Brain microvascular endothelial cell (primary cell): ENCODE measurements around the gene CD2AP.

Source experiments
- DNase-seq: peaks from one replicate; pipeline ENCODE4 v3.0.0-alpha.2; 2020
- H3K27ac ChIP-seq: fragments of 250-450 bp; sonication (Bioruptor Pico); 2 replicates; pipeline ENCODE4 v1.5.1; 2020; ENCODE audit warnings: mild to moderate bottlenecking, moderate library complexity
- H3K27me3 ChIP-seq: fragments of 250-450 bp; sonication (Bioruptor Pico); replicated peaks from 2 replicates; pipeline ENCODE4 v1.5.1; 2020; ENCODE audit warnings: mild to moderate bottlenecking
- H3K36me3 ChIP-seq: fragments of 250-450 bp; sonication (Bioruptor Pico); replicated peaks from 2 replicates; pipeline ENCODE4 v1.5.1; 2020; ENCODE audit warnings: mild to moderate bottlenecking
- H3K4me3 ChIP-seq: 2 replicates; pipeline ENCODE4 v1.5.1; 2011; ENCODE audit warnings: low read depth, mild to moderate bottlenecking, control low read depth, low read length, moderate library complexity
- in situ Hi-C: cut with HindIII; loops from 2 replicates; pipeline ENCODE4 v1.10.0; 2017; ENCODE audit warnings: low sequenced_read_pairs, low pct_ligation_motif_present
- TF ChIP-seq, protein P1 (sequence below): IDR thresholded peaks from 2 replicates; pipeline ENCODE4 v1.5.1; 2011; ENCODE audit warnings: low read depth, mild to moderate bottlenecking, moderate library complexity, low read length, control low read depth, inconsistent platforms; ENCODE audit errors: missing control alignments

CD2AP gene

GRCh38 chr6:47455533-47456209 is 21.9 kb upstream of the CD2AP start:
- no peak for DNase-seq
- Histone ChIP-seq H3K27ac (no peak overlapping the region), H3K27me3 (no peaks in the 10 kb centered on the region), H3K4me3 (no peak overlapping the region), H3K36me3 (no peaks in the 10 kb centered on the region)
- in situ Hi-C loops = no loop called here
- TF ChIP-seq, protein P1, sequence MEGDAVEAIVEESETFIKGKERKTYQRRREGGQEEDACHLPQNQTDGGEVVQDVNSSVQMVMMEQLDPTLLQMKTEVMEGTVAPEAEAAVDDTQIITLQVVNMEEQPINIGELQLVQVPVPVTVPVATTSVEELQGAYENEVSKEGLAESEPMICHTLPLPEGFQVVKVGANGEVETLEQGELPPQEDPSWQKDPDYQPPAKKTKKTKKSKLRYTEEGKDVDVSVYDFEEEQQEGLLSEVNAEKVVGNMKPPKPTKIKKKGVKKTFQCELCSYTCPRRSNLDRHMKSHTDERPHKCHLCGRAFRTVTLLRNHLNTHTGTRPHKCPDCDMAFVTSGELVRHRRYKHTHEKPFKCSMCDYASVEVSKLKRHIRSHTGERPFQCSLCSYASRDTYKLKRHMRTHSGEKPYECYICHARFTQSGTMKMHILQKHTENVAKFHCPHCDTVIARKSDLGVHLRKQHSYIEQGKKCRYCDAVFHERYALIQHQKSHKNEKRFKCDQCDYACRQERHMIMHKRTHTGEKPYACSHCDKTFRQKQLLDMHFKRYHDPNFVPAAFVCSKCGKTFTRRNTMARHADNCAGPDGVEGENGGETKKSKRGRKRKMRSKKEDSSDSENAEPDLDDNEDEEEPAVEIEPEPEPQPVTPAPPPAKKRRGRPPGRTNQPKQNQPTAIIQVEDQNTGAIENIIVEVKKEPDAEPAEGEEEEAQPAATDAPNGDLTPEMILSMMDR = no peak

- in situ Hi-C loops = no loop called here
Observed at GRCh38 chr6:47456536-47456975, 21.0 kb upstream of the CD2AP start.

DNA sequence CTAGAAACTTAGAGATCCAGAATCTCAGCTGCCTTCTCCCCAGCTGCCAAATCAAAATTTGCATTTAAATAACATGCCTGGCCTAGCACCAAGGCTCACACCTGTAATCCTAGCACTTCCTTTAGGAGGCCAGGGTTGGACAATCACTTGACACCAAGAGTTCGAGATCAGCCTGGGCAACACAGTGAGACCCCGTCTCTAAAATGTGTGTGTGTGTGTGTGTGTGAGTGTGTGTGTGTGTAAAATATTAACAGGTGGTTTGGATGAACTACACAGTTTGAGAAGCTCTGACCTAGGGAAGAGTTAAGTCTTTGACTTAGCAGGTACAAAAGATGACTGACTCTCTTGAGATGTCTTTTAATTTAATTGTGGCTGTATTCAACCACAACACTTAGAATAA is 20.2 kb upstream of the CD2AP start:
- TF ChIP-seq, protein P1 = no peak
- Histone ChIP-seq H3K27me3 (no peaks in the 10 kb centered on the region), H3K36me3 (no peaks in the 10 kb centered on the region), H3K4me3 (no peak overlapping the region), H3K27ac (no peak overlapping the region)
- no peak for DNase-seq
- in situ Hi-C loops = no loop called here

More at GRCh38 chr6:47456536-47456975, 21.0 kb upstream of the CD2AP start:
- no peak for DNase-seq
- H3K36me3 ChIP-seq = no peaks in the 10 kb centered on the region
- H3K4me3 ChIP-seq = no peak overlapping the region
- H3K27me3 ChIP-seq = no peaks in the 10 kb centered on the region
- TF ChIP-seq, protein P1 = no peak
- H3K27ac ChIP-seq = no peak overlapping the region

DNA sequence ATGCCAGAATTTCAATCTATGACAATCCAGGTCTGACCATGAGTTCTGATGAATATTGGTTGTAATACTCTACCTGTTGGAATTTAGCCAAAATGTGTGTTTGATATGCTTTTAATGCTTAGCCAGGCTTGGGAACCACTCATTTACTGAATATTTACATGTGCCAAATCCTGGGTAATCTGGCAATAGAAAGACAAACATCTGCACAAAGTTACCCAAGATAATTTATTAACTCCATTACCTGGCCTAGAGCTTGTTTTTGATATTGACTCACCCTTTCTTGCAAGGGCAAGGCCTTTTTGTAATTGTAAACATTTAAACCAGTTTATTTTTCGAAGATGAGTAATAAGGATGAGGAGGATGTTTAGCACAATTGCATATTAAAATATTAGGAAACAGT is 13.5 kb upstream of the CD2AP start:
- no peaks in the 10 kb centered on the region for H3K27me3 ChIP-seq
- H3K36me3 ChIP-seq = no peaks in the 10 kb centered on the region
- H3K27ac ChIP-seq = no peak overlapping the region
- in situ Hi-C loops = no loop called here
- no peak overlapping the region for H3K4me3 ChIP-seq
- DNase-seq = no peak
- TF ChIP-seq, protein P1 = no peak

DNA sequence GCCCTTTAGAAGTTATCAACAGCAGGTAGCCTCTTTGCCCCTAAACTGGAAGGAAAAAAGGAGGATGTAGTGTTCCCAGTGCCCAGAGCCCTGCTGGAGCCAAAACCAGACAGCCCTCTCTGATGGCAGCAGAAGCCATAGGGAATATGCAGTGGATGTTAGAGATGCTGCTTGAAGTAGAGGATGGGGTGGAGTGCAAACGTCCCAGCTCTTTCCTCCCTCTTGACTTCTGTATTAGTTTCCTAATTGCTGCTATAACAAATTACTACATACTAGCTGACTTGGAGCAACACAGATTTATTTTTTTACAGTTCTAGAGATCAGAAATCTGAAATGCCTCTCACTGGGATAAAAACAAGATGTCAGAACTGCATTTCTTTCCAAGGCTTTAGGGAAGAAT is 12.5 kb upstream of the CD2AP start:
- TF ChIP-seq, protein P1 = no peak
- in situ Hi-C loops = no loop called here
- H3K36me3 ChIP-seq = no peaks in the 10 kb centered on the region
- no peak for DNase-seq
- no peak overlapping the region for H3K27ac ChIP-seq
- no peak overlapping the region for H3K4me3 ChIP-seq
- H3K27me3 ChIP-seq = no peaks in the 10 kb centered on the region

GRCh38 chr6:47471911-47472310 is 5.7 kb upstream of the CD2AP start:
- in situ Hi-C loops = no loop called here
- DNase-seq = no peak
- H3K27ac ChIP-seq = no peak overlapping the region
- TF ChIP-seq, protein P1 = no peak
- H3K36me3 ChIP-seq = no peaks in the 10 kb centered on the region
- no peak overlapping the region for H3K4me3 ChIP-seq
- no peaks in the 10 kb centered on the region for H3K27me3 ChIP-seq
